ENCODE results near the gene NR1D1.

The NR1D1 gene

GRCh38 chr17:40104594-40105486 lies 4.5 kb upstream of the NR1D1 start:
- Histone ChIP-seq H3K79me1 (ENCODE audit: low read depth, low read length) (no peaks in the 10 kb centered on the region), H3K27ac (replicated peaks; ENCODE audit: low read length) (no peak overlapping the region), H2BK120ac (ENCODE audit: low read depth, low read length) (no peak overlapping the region), H3K36me3 (replicated peaks in 1 of 2; ENCODE audit: control insufficient read depth in 2 of 2, insufficient read depth in 2 of 2, low read length in 2 of 2) (no peaks in the 10 kb centered on the region), H3K4me1 (ENCODE audit: control insufficient read depth in 2 of 2, insufficient read depth in 1 of 2, low read depth in 1 of 2, low read length in 2 of 2) (peaks cover 36 to 52% of the 10 kb centered on the region in 2 donors), H3K18ac (ENCODE audit: low read length) (no peak overlapping the region), H3K4me2 (ENCODE audit: insufficient read depth, low read length, poor library complexity, severe bottlenecking) (no peak overlapping the region), H2AFZ (ENCODE audit: low read length) (no peak overlapping the region), H3K4ac (ENCODE audit: low read length) (no peak overlapping the region), H4K8ac (ENCODE audit: low read depth, low read length) (no peak overlapping the region), H3K14ac (ENCODE audit: low read length) (no peak overlapping the region), H3K4me3 (ENCODE audit: low read length in 2 of 2) (no peak overlapping the region), H4K91ac (ENCODE audit: low read depth, low read length, poor library complexity) (no peak overlapping the region), H2AK5ac (ENCODE audit: low read depth, low read length) (peak overlapping the region; percentile 41), H2BK12ac (ENCODE audit: low read length) (no peak overlapping the region), H3K9ac (ENCODE audit: low read depth, low read length, poor library complexity) (no peak overlapping the region), H3K9me3 (replicated peaks in 1 of 2; ENCODE audit: control insufficient read depth in 2 of 2, insufficient read depth in 1 of 2, low read depth in 1 of 2, low read length in 2 of 2) (no peaks in the 10 kb centered on the region), H3K23ac (ENCODE audit: low read depth, low read length, poor library complexity) (no peak overlapping the region), H2BK5ac (ENCODE audit: low read length) (no peak overlapping the region), H3K27me3 (ENCODE audit: control insufficient read depth in 3 of 3, insufficient read depth in 3 of 3, low read depth in 1 of 3, low read length in 3 of 3) (peaks cover 0 to 5% (median 3%) of the 10 kb centered on the region in 3 experiments), H2BK15ac (ENCODE audit: low read length) (no peak overlapping the region)
- no peak for DNase-seq (ENCODE audit: low spot score)
- no CpG with 5 or more reads among the region's 3 CpGs for WGBS, 2 donors (ENCODE audit: extremely low coverage in 2 of 2, insufficient read length in 2 of 2, insufficient replicate concordance in 1 of 2)

- Histone ChIP-seq H3K9ac (ENCODE audit: low read depth, low read length, poor library complexity) (no peak overlapping the region), H3K4ac (ENCODE audit: low read length) (no peak overlapping the region), H4K8ac (ENCODE audit: low read depth, low read length) (no peak overlapping the region), H2BK5ac (ENCODE audit: low read length) (no peak overlapping the region), H2AFZ (ENCODE audit: low read length) (peak overlapping the region; percentile 55), H3K23ac (ENCODE audit: low read depth, low read length, poor library complexity) (no peak overlapping the region), H2BK120ac (ENCODE audit: low read depth, low read length) (no peak overlapping the region), H3K4me3 (ENCODE audit: low read length in 2 of 2) (no peak overlapping the region), H2BK12ac (ENCODE audit: low read length) (no peak overlapping the region), H4K91ac (ENCODE audit: low read depth, low read length, poor library complexity) (no peak overlapping the region), H3K36me3 (replicated peaks in 1 of 2; ENCODE audit: control insufficient read depth in 2 of 2, insufficient read depth in 2 of 2, low read length in 2 of 2) (no peaks in the 10 kb centered on the region), H3K4me1 (ENCODE audit: control insufficient read depth in 2 of 2, insufficient read depth in 1 of 2, low read depth in 1 of 2, low read length in 2 of 2) (peaks cover 40 to 56% of the 10 kb centered on the region in 2 donors), H3K4me2 (ENCODE audit: insufficient read depth, low read length, poor library complexity, severe bottlenecking) (no peak overlapping the region), H2BK15ac (ENCODE audit: low read length) (no peak overlapping the region), H3K27ac (replicated peaks; ENCODE audit: low read length) (no peak overlapping the region), H3K14ac (ENCODE audit: low read length) (no peak overlapping the region), H3K27me3 (ENCODE audit: control insufficient read depth in 3 of 3, insufficient read depth in 3 of 3, low read depth in 1 of 3, low read length in 3 of 3) (peaks cover 0 to 12% (median 8%) of the 10 kb centered on the region in 3 experiments), H3K18ac (ENCODE audit: low read length) (no peak overlapping the region), H2AK5ac (ENCODE audit: low read depth, low read length) (no peak overlapping the region), H3K9me3 (replicated peaks in 1 of 2; ENCODE audit: control insufficient read depth in 2 of 2, insufficient read depth in 1 of 2, low read depth in 1 of 2, low read length in 2 of 2) (peaks cover 0 to 4% of the 10 kb centered on the region in 2 donors), H3K79me1 (ENCODE audit: low read depth, low read length) (no peaks in the 10 kb centered on the region)
- no peak for DNase-seq (ENCODE audit: low spot score)
- no CpG with 5 or more reads among the region's 2 CpGs for WGBS, 2 donors (ENCODE audit: extremely low coverage in 2 of 2, insufficient read length in 2 of 2, insufficient replicate concordance in 1 of 2)
Observed at GRCh38 chr17:40103688-40104087, 3.3 kb upstream of the NR1D1 start.

- Histone ChIP-seq H3K4me3 (ENCODE audit: low read length in 2 of 2) (no peak overlapping the region), H3K4me1 (ENCODE audit: control insufficient read depth in 2 of 2, insufficient read depth in 1 of 2, low read depth in 1 of 2, low read length in 2 of 2) (peaks cover 40 to 57% of the 10 kb centered on the region in 2 donors), H3K18ac (ENCODE audit: low read length) (peak overlapping the region; percentile 51), H2BK120ac (ENCODE audit: low read depth, low read length) (no peak overlapping the region), H3K4ac (ENCODE audit: low read length) (no peak overlapping the region), H3K9me3 (replicated peaks in 1 of 2; ENCODE audit: control insufficient read depth in 2 of 2, insufficient read depth in 1 of 2, low read depth in 1 of 2, low read length in 2 of 2) (peaks cover 0 to 4% of the 10 kb centered on the region in 2 donors), H3K79me1 (ENCODE audit: low read depth, low read length) (no peaks in the 10 kb centered on the region), H3K36me3 (replicated peaks in 1 of 2; ENCODE audit: control insufficient read depth in 2 of 2, insufficient read depth in 2 of 2, low read length in 2 of 2) (no peaks in the 10 kb centered on the region), H3K14ac (ENCODE audit: low read length) (no peak overlapping the region), H2BK5ac (ENCODE audit: low read length) (no peak overlapping the region), H2AFZ (ENCODE audit: low read length) (peak overlapping the region; percentile 55), H2AK5ac (ENCODE audit: low read depth, low read length) (peak overlapping the region; percentile 76), H4K8ac (ENCODE audit: low read depth, low read length) (no peak overlapping the region), H3K9ac (ENCODE audit: low read depth, low read length, poor library complexity) (no peak overlapping the region), H2BK15ac (ENCODE audit: low read length) (peak overlapping the region; percentile 51), H3K4me2 (ENCODE audit: insufficient read depth, low read length, poor library complexity, severe bottlenecking) (no peak overlapping the region), H3K23ac (ENCODE audit: low read depth, low read length, poor library complexity) (no peak overlapping the region), H3K27me3 (ENCODE audit: control insufficient read depth in 3 of 3, insufficient read depth in 3 of 3, low read depth in 1 of 3, low read length in 3 of 3) (peaks cover 0 to 12% (median 8%) of the 10 kb centered on the region in 3 experiments), H4K91ac (ENCODE audit: low read depth, low read length, poor library complexity) (no peak overlapping the region), H2BK12ac (ENCODE audit: low read length) (peak overlapping the region; percentile 80), H3K27ac (replicated peaks; ENCODE audit: low read length) (no peak overlapping the region)
- WGBS, 2 donors (ENCODE audit: extremely low coverage in 2 of 2, insufficient read length in 2 of 2, insufficient replicate concordance in 1 of 2) = no CpG with 5 or more reads among the region's 3 CpGs
- DNase-seq (ENCODE audit: low spot score) = no peak
Observed at GRCh38 chr17:40103071-40103661, 2.8 kb upstream of the NR1D1 start.
